ENCODE measurements around the gene SOWAHA. TPM values are rescaled to one million over a fixed set of nuclear protein-coding genes. Genes with fewer than 3 reads are reported as not detected.

Gene SOWAHA
- total RNA-seq (2022; extraction: Qiagen RNA extraction), result 0.08 to 0.14 TPM (median 0.13 TPM) in 5 replicates

DNA sequence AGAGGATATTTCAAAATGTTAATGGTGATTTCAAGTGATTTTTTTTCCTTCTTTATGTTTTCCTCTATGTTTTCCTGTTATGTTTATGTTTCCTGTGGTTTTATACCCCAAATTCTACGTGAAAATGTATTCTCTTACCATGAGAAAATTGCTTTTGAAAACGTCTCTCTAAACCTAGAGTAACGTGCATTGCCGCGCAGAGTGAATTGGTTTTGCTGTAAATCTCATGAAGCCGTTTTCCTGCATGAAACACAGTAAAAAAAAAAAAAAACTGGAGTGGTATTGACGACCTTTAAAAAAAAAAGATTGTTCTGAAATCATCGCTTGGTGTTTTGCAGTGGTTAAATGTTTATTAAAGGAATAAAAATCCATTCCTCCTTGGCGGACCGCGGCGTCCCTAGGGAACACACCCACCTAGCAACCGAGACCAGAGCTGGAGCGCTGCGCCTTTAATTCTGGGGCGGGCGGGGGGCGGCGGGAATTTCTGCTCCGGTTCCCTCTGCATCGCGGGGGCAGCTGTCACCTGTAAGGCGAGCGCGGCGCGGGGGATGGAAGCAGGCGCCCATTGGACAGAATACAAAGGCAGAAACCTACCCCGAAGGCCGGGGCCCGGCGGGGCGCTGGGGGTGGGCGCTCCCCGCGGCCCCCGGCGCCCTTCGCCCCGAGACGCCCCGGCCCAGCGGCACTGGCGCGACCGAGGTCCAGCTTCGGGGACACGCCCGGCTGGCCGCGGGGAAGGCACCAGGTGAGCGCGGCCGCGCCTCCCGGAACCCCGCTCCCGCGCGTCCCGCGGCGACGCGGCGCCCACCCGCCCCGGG is at the start of gene SOWAHA:
Gene SOWAHA, plus strand, starts transcription at position 522 of the 818 bp plus-strand sequence. CDS start 320 bp downstream, outside the sequence.

DNA sequence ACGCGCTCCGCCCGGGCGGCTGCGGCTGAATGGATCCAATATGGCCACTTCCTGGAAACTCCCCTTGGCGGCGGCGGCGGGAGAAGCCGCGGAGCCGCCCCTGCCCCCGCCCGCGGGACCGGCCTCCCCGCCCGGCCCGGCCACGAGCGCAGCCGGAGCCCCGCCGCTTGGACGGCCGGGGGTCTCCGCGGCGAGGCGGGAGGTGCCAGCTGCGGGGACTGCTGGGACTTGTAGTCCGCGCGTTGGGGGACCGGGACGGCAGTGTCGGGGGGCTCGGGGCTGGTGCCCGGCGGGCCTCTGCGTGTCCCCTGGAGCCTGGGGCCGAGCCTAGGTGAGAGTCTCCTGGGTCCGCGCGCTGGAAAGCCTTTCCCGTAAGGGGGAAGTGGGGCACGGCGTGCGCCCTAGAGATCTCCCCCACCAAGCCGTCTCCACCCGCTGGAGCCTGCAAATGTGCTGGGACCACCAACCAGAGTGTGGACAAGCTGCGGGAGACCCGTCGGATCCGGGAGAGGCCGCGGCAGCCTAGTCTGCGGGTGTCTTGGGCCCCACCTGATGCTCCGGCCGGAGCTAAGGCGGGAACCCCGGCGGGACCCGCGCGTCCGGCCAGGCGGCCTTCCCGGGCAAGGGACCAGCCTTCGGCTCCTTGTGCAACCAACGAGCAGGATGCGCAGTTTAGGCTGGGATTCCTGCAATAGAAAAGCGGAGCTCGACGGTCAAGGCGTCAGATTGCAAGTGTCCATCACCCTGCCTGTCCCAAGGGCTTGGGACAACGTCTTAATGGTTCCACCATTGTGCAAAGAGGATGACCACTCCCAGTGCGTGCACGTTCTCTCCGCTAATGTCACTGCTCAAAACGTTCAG is 35.7 kb upstream of the SOWAHA start, which contains the start of gene SEPTIN8:
Gene SEPTIN8, minus strand, starts transcription at position 31 of the 861 bp plus-strand sequence. CDS start 102 bp downstream, outside the sequence.

DNA sequence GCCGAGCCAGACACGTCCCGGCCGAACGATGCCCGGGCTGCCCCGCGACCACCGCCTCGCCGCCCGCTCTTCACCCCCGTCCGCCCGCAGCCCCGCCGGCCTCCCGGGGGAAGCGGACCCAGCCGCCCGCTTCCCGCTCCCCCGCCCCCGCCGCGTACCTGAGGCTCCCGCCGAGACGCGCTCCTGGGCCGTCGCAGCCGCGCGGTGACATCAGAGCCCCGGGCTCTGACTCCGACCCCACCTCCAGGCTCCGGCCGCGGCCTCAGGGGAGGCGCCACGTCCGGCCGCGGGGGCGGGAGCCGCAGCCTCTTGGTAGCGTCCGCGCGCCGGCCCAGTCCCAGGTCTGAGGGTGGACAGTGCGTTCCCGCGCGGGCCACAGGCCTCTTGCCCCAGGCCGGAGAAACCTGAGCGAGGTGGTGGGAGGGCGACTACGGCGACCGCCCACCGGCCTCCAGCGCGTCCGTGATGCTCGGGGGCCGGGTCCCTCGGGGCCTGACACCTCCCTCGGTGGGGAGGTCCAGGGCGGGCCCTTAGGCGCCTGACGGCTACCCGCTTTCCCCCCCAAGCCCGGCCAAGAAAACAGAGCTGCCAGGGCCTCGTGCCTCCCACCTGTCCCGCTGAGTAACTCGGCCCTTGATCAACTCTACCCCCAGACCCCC is 17.5 kb downstream of the SOWAHA start, which contains the start of gene SHROOM1:
Gene SHROOM1, minus strand, starts transcription at position 212 of the 659 bp plus-strand sequence. CDS start 4,507 bp downstream, outside the sequence.

Other genes starting within 250 kb of the SOWAHA start
- 0.08 TPM in 1 of 5 replicates, not detected in the others for gene IL13, start 155.1 kb upstream of the SOWAHA start, total RNA-seq (2022; extraction: Qiagen RNA extraction)
- gene IL4, start 139.3 kb upstream of the SOWAHA start, total RNA-seq (2022; extraction: Qiagen RNA extraction), result not detected in 5 replicates
- gene KIF3A, start 75.8 kb upstream of the SOWAHA start, total RNA-seq (2022; extraction: Qiagen RNA extraction), result 7.0 to 11.0 TPM (median 8.4 TPM) in 5 replicates
- gene CCNI2, start 65.9 kb upstream of the SOWAHA start, total RNA-seq (2022; extraction: Qiagen RNA extraction), result 0.07 to 0.22 TPM (median 0.07 TPM) in 5 replicates
- 16.6 to 22.2 TPM (median 20.6 TPM) in 5 replicates for gene SEPTIN8, start 36.1 kb upstream of the SOWAHA start, total RNA-seq (2022; extraction: Qiagen RNA extraction)
- gene SHROOM1, start 17.3 kb downstream of the SOWAHA start, total RNA-seq (2022; extraction: Qiagen RNA extraction), result 8.8 to 11.6 TPM (median 10.2 TPM) in 5 replicates
- gene GDF9, start 53.2 kb downstream of the SOWAHA start, total RNA-seq (2022; extraction: Qiagen RNA extraction), result 0.14 to 0.38 TPM (median 0.21 TPM) in 5 replicates
- 288 to 594 TPM (median 523 TPM) in 5 replicates for gene UQCRQ, start 53.3 kb downstream of the SOWAHA start, total RNA-seq (2022; extraction: Qiagen RNA extraction)
- 0.62 to 1.0 TPM (median 0.97 TPM) in 5 replicates for gene LEAP2, start 60.4 kb downstream of the SOWAHA start, total RNA-seq (2022; extraction: Qiagen RNA extraction)
- 17.7 to 31.0 TPM (median 24.6 TPM) in 5 replicates for gene AFF4, start 150.3 kb downstream of the SOWAHA start, total RNA-seq (2022; extraction: Qiagen RNA extraction)
- gene ZCCHC10, start 213.2 kb downstream of the SOWAHA start, total RNA-seq (2022; extraction: Qiagen RNA extraction), result 23.8 to 28.4 TPM (median 27.7 TPM) in 5 replicates
- 150 to 192 TPM (median 180 TPM) in 5 replicates for gene HSPA4, start 238.7 kb downstream of the SOWAHA start, total RNA-seq (2022; extraction: Qiagen RNA extraction)

All from A549 treated with Hydrocortisone at 1 μM for 4 hours (cell line).